ENCODE measurements around the gene MBD5.

DNA sequence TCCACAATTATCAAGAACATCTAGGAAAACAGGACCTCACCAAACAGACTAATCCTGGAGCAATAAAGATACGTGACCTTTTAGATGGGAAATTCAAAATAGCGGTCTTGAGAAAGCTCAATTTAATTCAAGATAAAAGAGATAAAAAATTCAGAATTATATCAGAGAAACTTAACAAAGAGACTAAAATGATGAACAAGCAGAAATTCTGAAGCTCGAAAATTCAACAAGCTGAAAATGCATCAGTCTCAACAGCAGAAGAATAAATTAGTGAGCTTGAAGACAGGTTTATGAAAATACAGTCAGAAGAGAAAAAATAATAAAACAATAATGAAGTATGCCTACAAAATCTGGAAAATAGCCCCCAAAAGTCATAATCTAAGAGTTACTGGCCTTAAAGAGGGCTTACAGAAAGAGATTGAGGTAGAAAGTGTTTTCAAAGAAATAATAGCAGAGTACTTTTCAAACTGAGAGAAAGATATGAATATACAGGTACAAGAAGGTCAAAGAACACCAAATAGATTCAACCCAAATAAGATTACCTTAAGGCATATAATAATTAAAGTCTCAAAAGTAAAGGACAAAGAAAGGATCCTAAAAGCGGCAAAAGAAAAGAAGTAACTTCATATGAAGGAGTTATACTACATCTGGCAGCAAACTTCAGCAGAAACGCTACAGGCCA, 13.5 kb upstream of the MBD5 start:
- TF ChIP-seq, protein P1, sequence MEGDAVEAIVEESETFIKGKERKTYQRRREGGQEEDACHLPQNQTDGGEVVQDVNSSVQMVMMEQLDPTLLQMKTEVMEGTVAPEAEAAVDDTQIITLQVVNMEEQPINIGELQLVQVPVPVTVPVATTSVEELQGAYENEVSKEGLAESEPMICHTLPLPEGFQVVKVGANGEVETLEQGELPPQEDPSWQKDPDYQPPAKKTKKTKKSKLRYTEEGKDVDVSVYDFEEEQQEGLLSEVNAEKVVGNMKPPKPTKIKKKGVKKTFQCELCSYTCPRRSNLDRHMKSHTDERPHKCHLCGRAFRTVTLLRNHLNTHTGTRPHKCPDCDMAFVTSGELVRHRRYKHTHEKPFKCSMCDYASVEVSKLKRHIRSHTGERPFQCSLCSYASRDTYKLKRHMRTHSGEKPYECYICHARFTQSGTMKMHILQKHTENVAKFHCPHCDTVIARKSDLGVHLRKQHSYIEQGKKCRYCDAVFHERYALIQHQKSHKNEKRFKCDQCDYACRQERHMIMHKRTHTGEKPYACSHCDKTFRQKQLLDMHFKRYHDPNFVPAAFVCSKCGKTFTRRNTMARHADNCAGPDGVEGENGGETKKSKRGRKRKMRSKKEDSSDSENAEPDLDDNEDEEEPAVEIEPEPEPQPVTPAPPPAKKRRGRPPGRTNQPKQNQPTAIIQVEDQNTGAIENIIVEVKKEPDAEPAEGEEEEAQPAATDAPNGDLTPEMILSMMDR (IDR thresholded peaks at IDR 0.05) = no peak
- no peak for TF ChIP-seq EP300 (IDR thresholded peaks at IDR 0.05)
- TF ChIP-seq POLR2A (IDR thresholded peaks at IDR 0.05) = no peak
